ENCODE results near the gene OR2B2.
"Not testable (repeated sequence)": the region's sequence is repeated elsewhere in the genome, so short reads cannot be mapped to it uniquely, and the experiment has no call there.

The OR2B2 gene

GRCh38 chr6:27951040-27951439, 38.8 kb upstream of the OR2B2 start:
- no peak overlapping the region for H3K4me2 ChIP-seq (ENCODE audit: low read length)
- no peak overlapping the region for H3K27ac ChIP-seq (ENCODE audit: low read depth, low read length)
- H3F3A ChIP-seq (ENCODE audit: control insufficient read depth, insufficient read depth): no peaks in the 10 kb centered on the region
- no peak overlapping the region for H3K4me3 ChIP-seq (ENCODE audit: low read length)
- H3K79me2 ChIP-seq (ENCODE audit: control insufficient read depth, low read length): no peaks in the 10 kb centered on the region
- no peaks in the 10 kb centered on the region for H4K20me1 ChIP-seq (ENCODE audit: control insufficient read depth, insufficient read depth, low read depth, low read length)
- H3K4me1 ChIP-seq (ENCODE audit: control insufficient read depth, low read length): no peaks in the 10 kb centered on the region; the same call in 1 of the 2 replicates
- H3K36me3 ChIP-seq (ENCODE audit: control insufficient read depth, low read length): no peaks in the 10 kb centered on the region
- H3K9me3 ChIP-seq (ENCODE audit: control insufficient read depth, insufficient read depth, low read length): no peaks in the 10 kb centered on the region
- H3K9me2 ChIP-seq (replicated peaks; ENCODE audit: control insufficient read depth, low read length): no peaks in the 10 kb centered on the region
- TF ChIP-seq CTCF (IDR thresholded peaks at IDR 0.05; ENCODE audit: low read depth, low read length, poor library complexity, severe bottlenecking) (no peak), EZH2phosphoT487 (IDR thresholded peaks at IDR 0.05; ENCODE audit: borderline replicate concordance, low read length) (no peak)
- H3K27me3 ChIP-seq (ENCODE audit: control insufficient read depth, low read length): no peaks in the 10 kb centered on the region

DNA sequence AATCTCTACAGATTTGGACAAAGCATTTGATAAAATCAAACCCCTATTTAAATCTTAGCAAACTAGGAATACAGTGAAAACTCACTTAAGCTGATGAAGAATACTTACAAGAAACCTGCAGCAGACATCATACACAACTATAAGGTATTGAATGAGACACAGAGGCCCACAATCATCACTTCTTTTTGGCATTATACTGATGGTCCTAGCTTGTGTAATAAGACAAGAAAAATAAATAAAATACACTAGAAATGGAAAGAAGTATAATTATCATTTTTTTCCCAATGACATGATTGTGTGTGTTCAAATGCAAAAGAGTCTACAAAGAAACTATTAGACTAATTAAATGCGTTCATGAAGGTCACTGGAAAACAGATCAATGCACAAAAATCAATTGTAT, 36.0 kb upstream of the OR2B2 start:
- no peaks in the 10 kb centered on the region for H3K36me3 ChIP-seq (ENCODE audit: control insufficient read depth, low read length)
- no peaks in the 10 kb centered on the region for H3K9me2 ChIP-seq (replicated peaks; ENCODE audit: control insufficient read depth, low read length)
- H3K79me2 ChIP-seq (ENCODE audit: control insufficient read depth, low read length): no peaks in the 10 kb centered on the region
- no peaks in the 10 kb centered on the region for H4K20me1 ChIP-seq (ENCODE audit: control insufficient read depth, insufficient read depth, low read depth, low read length)
- H3K4me3 ChIP-seq (ENCODE audit: low read length): no peak overlapping the region
- H3K27ac ChIP-seq (ENCODE audit: low read depth, low read length): no peak overlapping the region
- H3K4me2 ChIP-seq (ENCODE audit: low read length): no peak overlapping the region
- no peaks in the 10 kb centered on the region for H3K9me3 ChIP-seq (ENCODE audit: control insufficient read depth, insufficient read depth, low read length)
- H3F3A ChIP-seq (ENCODE audit: control insufficient read depth, insufficient read depth): no peaks in the 10 kb centered on the region
- no peaks in the 10 kb centered on the region for H3K4me1 ChIP-seq (ENCODE audit: control insufficient read depth, low read length)
- no peak for TF ChIP-seq CTCF (IDR thresholded peaks at IDR 0.05; ENCODE audit: low read depth, low read length, poor library complexity, severe bottlenecking)
- TF ChIP-seq EZH2phosphoT487 (IDR thresholded peaks at IDR 0.05; ENCODE audit: borderline replicate concordance, low read length): no peak
- no peaks in the 10 kb centered on the region for H3K27me3 ChIP-seq (ENCODE audit: control insufficient read depth, low read length)

GRCh38 chr6:27943072-27943471, 30.9 kb upstream of the OR2B2 start:
- H3K4me3 ChIP-seq (ENCODE audit: low read length); H3K27ac ChIP-seq (ENCODE audit: low read depth, low read length); H3K4me1 ChIP-seq (ENCODE audit: control insufficient read depth, low read length); H3K9me3 ChIP-seq (ENCODE audit: control insufficient read depth, insufficient read depth, low read length); H3K27me3 ChIP-seq (ENCODE audit: control insufficient read depth, low read length); H3K36me3 ChIP-seq (ENCODE audit: control insufficient read depth, low read length); H3F3A ChIP-seq (ENCODE audit: control insufficient read depth, insufficient read depth); H3K9me2 ChIP-seq (replicated peaks; ENCODE audit: control insufficient read depth, low read length); H3K79me2 ChIP-seq (ENCODE audit: control insufficient read depth, low read length); H4K20me1 ChIP-seq (ENCODE audit: control insufficient read depth, insufficient read depth, low read depth, low read length); H3K4me2 ChIP-seq (ENCODE audit: low read length): not testable (repeated sequence)

GRCh38 chr6:27940766-27941165, 28.6 kb upstream of the OR2B2 start:
- Histone ChIP-seq H3F3A (ENCODE audit: control insufficient read depth, insufficient read depth) (no peaks in the 10 kb centered on the region), H4K20me1 (ENCODE audit: control insufficient read depth, insufficient read depth, low read depth, low read length) (no peaks in the 10 kb centered on the region), H3K27me3 (ENCODE audit: control insufficient read depth, low read length) (no peaks in the 10 kb centered on the region), H3K79me2 (ENCODE audit: control insufficient read depth, low read length) (no peaks in the 10 kb centered on the region), H3K4me2 (ENCODE audit: low read length) (no peak overlapping the region), H3K27ac (ENCODE audit: low read depth, low read length) (no peak overlapping the region), H3K36me3 (ENCODE audit: control insufficient read depth, low read length) (no peaks in the 10 kb centered on the region), H3K4me1 (ENCODE audit: control insufficient read depth, low read length) (peaks cover 9% of the 10 kb centered on the region), H3K4me3 (ENCODE audit: low read length) (no peak overlapping the region), H3K9me3 (ENCODE audit: control insufficient read depth, insufficient read depth, low read length) (no peaks in the 10 kb centered on the region), H3K9me2 (replicated peaks; ENCODE audit: control insufficient read depth, low read length) (no peaks in the 10 kb centered on the region)
- TF ChIP-seq CTCF (IDR thresholded peaks at IDR 0.05; ENCODE audit: low read depth, low read length, poor library complexity, severe bottlenecking): no peak
- TF ChIP-seq EZH2phosphoT487 (IDR thresholded peaks at IDR 0.05; ENCODE audit: borderline replicate concordance, low read length): no peak
